PC-3 (cell line): Measurements from ENCODE around the gene RIMKLB.

Experiments
- CTCF ChIP-seq: fragments of 300-600 bp; sonication (generic); conservative IDR thresholded peaks from 2 replicates; pipeline ENCODE4 v1.5.1; 2017; ENCODE audit warnings: antibody characterized with exemption, low read depth, mild to moderate bottlenecking, low read length
- EZH2 ChIP-seq: fragments of 300-600 bp; sonication (generic); IDR thresholded peaks from one replicate; pipeline ENCODE4 v1.6.1; 2017; ENCODE audit warnings: antibody characterized with exemption, mild to moderate bottlenecking, low read length; ENCODE audit not compliant: unreplicated experiment
- EZH2phosphoT487 ChIP-seq: fragments of 300-600 bp; sonication (generic); IDR thresholded peaks from 2 replicates; pipeline ENCODE4 v1.6.1; 2018; ENCODE audit warnings: mild to moderate bottlenecking, antibody characterized with exemption, low read length, borderline replicate concordance

GRCh38 chr12:8742501-8742900 lies 44.7 kb downstream of the RIMKLB start:
- TF ChIP-seq EZH2phosphoT487 (no peak), CTCF (no peak), EZH2 (no peak)
